A673 (cell line): ENCODE results near the gene CLTCL1. TPM values are rescaled to one million over a fixed set of nuclear protein-coding genes. Genes with fewer than 3 reads are reported as not detected.

Source experiments
- BruUV-seq: library from RNA; stranded (reverse); fragments of 400-500 nt; replicated peaks from 2 replicates; lab custom pipeline; 2021; lab: Mats Ljungman, UMichigan
- CTCF ChIA-PET: fragments of 300-600 bp; sonication (Branson Sonifier 250); formaldehyde crosslinking; loops from one replicate; lab custom pipeline; 2022; ENCODE audit warnings: antibody characterized with exemption; lab: Charles Lee
- POLR2A ChIA-PET: fragments of 300-600 bp; sonication (Branson Sonifier 250); formaldehyde crosslinking; loops from one replicate; lab custom pipeline; 2022; ENCODE audit warnings: antibody characterized with exemption; ENCODE audit not compliant: low non-redundant PET; lab: Charles Lee
- DNase-seq: peaks from one replicate; pipeline ENCODE4 v3.0.0-alpha.2; 2015; ENCODE audit warnings: low spot score
- H3K27ac ChIP-seq: fragments of 200-600 bp; sonication (generic); 2 replicates; pipeline ENCODE4 v1.5.1; 2016; ENCODE audit warnings: mixed run types, low read depth, mild to moderate bottlenecking, mixed read lengths, antibody characterized with exemption, low read length; ENCODE audit not compliant: poor library complexity, severe bottlenecking
- H3K27me3 ChIP-seq: fragments of 200-600 bp; sonication (generic); replicated peaks from 2 replicates; pipeline ENCODE4 v1.6.1; 2017; ENCODE audit warnings: mixed run types, low read depth, mild to moderate bottlenecking, mixed read lengths, antibody characterized with exemption, low read length; ENCODE audit not compliant: insufficient read depth, poor library complexity
- H3K36me3 ChIP-seq: fragments of 200-600 bp; sonication (generic); 2 replicates; pipeline ENCODE4 v1.6.1; 2016; ENCODE audit warnings: mixed run types, mild to moderate bottlenecking, mixed read lengths, antibody characterized with exemption, low read length; ENCODE audit not compliant: insufficient read depth, poor library complexity, severe bottlenecking
- H3K4me1 ChIP-seq: fragments of 200-600 bp; sonication (generic); 2 replicates; pipeline ENCODE4 v1.6.1; 2017; ENCODE audit warnings: mixed run types, mild to moderate bottlenecking, mixed read lengths, antibody characterized with exemption, low read length; ENCODE audit not compliant: insufficient read depth, poor library complexity, severe bottlenecking
- H3K4me3 ChIP-seq: fragments of 200-600 bp; sonication (generic); 2 replicates; pipeline ENCODE4 v1.5.1; 2016; ENCODE audit warnings: low read depth, mixed run types, mild to moderate bottlenecking, mixed read lengths, low read length; ENCODE audit not compliant: poor library complexity, severe bottlenecking
- H3K9me3 ChIP-seq: fragments of 200-600 bp; sonication (generic); 2 replicates; pipeline ENCODE4 v1.6.1; 2016; ENCODE audit warnings: mixed run types, low read depth, mild to moderate bottlenecking, mixed read lengths, antibody characterized with exemption, low read length; ENCODE audit not compliant: poor library complexity, severe bottlenecking
- EZH2 ChIP-seq: fragments of 200-600 bp; sonication (generic); IDR thresholded peaks from 2 replicates; pipeline ENCODE4 v1.6.1; 2017; ENCODE audit warnings: borderline replicate concordance, low read depth, mild to moderate bottlenecking, mixed read lengths, antibody characterized with exemption, low read length; ENCODE audit not compliant: poor library complexity, severe bottlenecking
- intact Hi-C: fragments of 100-400 bp; cut with micrococcal nuclease; formaldehyde crosslinking; loops from one replicate; pipeline ENCODE4 v1.10.0; 2022; ENCODE audit not compliant: unreplicated experiment
- total RNA-seq: library from RNA; stranded (reverse); gene quantifications from 2 replicates; pipeline ENCODE4 v1.2.3, GENCODE V29; 2021
- TF ChIP-seq, protein P1 (sequence below): fragments of 300-800, 200-600 bp; sonication (generic); conservative IDR thresholded peaks from 2 replicates; pipeline ENCODE4 v1.5.1; 2017; ENCODE audit warnings: low read depth, mild to moderate bottlenecking, antibody characterized with exemption, low read length, moderate library complexity, mixed read lengths

CLTCL1 gene
- total RNA-seq, 1 experiment from 2014 or later = 7.5 TPM

DNA sequence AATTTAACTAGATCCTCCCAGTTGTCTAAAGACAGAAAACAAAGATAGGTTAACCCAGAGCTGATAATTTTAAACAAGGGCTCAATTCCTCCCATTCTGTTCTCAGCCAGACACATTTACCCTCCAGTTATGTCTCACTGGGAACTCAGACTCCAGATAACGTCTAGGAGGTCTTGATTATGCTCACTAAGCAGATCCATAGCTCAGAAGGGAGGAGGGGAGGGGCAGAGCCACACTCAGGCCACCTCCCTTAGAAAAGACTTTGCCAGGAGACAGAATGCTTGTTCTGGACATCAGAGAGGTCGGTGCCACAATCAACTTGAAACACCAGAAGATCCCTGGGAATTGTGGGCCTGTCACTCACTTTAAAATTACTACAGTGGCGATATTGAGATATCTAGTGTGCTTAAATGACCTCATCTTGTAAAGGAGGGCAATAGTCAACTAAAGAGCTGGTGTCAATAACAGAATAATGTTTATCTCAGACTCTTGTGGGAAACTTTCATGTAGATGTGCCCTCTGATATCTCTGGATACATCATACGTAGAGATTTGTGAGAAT lies 83.2 kb downstream of the CLTCL1 start:
- no peaks in the 10 kb centered on the region for H3K36me3 ChIP-seq
- H3K4me1 ChIP-seq = no peaks in the 10 kb centered on the region
- CTCF ChIA-PET = no interaction called here
- H3K27me3 ChIP-seq = no peaks in the 10 kb centered on the region
- intact Hi-C loops = loop anchor here (10.0 kb wide), 1 partner anchor 76 kb away; no protein-coding TSS in a partner anchor
- TF ChIP-seq, protein P1, sequence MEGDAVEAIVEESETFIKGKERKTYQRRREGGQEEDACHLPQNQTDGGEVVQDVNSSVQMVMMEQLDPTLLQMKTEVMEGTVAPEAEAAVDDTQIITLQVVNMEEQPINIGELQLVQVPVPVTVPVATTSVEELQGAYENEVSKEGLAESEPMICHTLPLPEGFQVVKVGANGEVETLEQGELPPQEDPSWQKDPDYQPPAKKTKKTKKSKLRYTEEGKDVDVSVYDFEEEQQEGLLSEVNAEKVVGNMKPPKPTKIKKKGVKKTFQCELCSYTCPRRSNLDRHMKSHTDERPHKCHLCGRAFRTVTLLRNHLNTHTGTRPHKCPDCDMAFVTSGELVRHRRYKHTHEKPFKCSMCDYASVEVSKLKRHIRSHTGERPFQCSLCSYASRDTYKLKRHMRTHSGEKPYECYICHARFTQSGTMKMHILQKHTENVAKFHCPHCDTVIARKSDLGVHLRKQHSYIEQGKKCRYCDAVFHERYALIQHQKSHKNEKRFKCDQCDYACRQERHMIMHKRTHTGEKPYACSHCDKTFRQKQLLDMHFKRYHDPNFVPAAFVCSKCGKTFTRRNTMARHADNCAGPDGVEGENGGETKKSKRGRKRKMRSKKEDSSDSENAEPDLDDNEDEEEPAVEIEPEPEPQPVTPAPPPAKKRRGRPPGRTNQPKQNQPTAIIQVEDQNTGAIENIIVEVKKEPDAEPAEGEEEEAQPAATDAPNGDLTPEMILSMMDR = no peak
- no peak for TF ChIP-seq EZH2
- DNase-seq = no peak
- no peaks in the 10 kb centered on the region for H3K9me3 ChIP-seq
- BruUV-seq = no TSS peak
- no peak overlapping the region for H3K4me3 ChIP-seq
- no peak overlapping the region for H3K27ac ChIP-seq
- POLR2A ChIA-PET = no interaction called here

DNA sequence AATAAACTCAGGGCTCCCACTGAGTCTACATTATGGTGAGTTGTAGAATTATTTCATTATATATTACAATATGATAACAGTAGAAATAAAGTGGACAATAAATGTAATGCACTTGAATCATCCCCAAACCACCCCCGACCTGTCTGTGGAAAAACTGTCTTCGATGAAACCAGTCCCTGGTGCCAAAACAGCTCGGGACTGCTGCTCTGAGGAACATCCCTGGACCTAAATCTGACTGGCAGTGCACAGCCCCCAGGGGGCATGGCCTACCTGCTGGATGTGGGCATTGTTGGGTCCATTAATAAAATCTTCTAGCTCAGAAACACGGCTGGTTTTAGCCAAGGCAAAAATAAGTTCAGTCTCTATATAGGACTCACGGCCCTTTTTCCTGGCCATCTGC lies 83.6 kb downstream of the CLTCL1 start:
- POLR2A ChIA-PET = no interaction called here
- CTCF ChIA-PET = no interaction called here
- Histone ChIP-seq H3K4me3 (no peak overlapping the region), H3K4me1 (no peaks in the 10 kb centered on the region), H3K36me3 (no peaks in the 10 kb centered on the region), H3K27me3 (no peaks in the 10 kb centered on the region), H3K9me3 (no peaks in the 10 kb centered on the region), H3K27ac (no peak overlapping the region)
- no TSS peak for BruUV-seq
- no peak for TF ChIP-seq EZH2
- DNase-seq = no peak
- intact Hi-C loops = loop anchor here (10.0 kb wide), 1 partner anchor 77 kb away; no protein-coding TSS in a partner anchor

DNA sequence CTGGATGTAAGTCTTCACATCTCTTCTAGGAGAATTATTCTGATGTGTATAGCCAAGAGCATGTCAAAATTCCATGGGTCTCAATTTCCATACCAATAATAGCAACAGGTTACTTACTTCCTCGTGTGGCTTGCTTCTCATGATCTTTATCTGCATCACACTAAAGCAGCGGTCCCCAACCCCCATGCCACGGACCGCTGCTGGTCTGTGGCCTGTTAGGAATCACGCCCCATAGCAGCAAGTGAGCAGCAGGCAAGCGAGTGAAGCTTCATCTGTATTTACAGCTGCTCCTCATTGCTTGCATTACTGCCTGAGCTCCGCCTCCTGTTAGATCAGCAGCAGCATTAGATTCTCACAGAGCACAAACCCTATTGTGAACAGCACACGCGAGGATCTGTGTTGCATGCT lies 84.1 kb downstream of the CLTCL1 start:
- no peak overlapping the region for H3K27ac ChIP-seq
- no peaks in the 10 kb centered on the region for H3K36me3 ChIP-seq
- no peak for TF ChIP-seq EZH2
- TF ChIP-seq, protein P1 = no peak
- H3K9me3 ChIP-seq = no peaks in the 10 kb centered on the region
- no peak overlapping the region for H3K4me3 ChIP-seq
- no peaks in the 10 kb centered on the region for H3K27me3 ChIP-seq
- H3K4me1 ChIP-seq = no peaks in the 10 kb centered on the region
- ChIA-PET CTCF (no interaction called here), POLR2A (no interaction called here)
- DNase-seq = no peak
- intact Hi-C loops = loop anchor here (10.0 kb wide), 1 partner anchor 77 kb away; no protein-coding TSS in a partner anchor
- BruUV-seq = no TSS peak
